DLD1 (cell line): ENCODE results near the gene CDADC1.

Source experiments
- in situ Hi-C: cut with HindIII; loops from 2 replicates; pipeline ENCODE4 v1.10.0; 2017; ENCODE audit warnings: low sequenced_read_pairs

The CDADC1 gene

DNA sequence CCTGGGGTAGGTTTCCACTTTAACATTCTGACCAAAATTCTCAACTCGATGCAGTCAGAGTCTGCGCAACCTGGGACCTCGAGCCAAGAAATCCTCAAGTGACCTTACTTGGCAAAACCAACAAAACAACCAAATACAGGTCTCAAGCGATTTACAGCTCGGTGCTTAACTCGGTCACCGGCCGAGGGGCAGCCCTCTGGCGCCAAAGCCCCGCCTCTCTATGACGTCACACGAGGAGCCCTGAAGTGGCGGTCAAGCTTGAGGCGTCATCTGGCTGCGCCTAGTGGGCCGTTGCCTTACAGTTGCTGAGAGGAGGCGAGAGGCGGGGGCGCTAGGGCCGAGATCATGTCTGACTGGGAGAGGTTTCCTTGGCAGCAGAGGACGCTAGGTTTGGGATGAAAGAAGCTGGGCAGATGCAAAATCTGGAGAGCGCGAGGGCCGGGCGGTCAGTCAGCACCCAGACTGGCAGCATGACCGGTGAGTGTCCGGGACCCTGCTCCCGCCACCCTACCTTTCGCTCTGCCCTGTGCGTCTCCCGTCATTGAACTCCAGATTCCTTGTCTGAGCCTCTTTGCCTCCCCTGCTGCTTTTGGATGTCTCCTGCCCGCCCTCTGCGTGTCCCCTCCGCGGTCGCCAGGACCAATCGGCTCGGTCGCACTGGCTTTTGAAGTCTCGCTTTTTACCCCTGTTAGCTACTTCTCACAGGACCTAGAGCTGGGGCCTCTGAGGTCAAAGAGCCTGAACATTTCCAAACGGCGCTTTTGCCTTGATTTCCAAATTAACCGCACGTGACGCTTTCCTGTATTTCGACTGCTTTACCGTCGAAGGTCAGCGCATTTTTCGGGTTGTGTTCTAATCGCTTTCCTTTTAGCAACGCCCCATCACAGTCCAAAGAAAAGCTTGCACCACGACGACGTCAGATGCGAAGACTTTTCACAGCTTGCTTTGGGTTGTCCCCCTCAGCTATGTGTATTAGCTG, at the start of gene CDADC1:
Gene CDADC1 (plus strand): TSS at position 283 of the 979 bp plus-strand sequence. CDS start 113 bp downstream, at position 396.
- in situ Hi-C loops = no loop called here

DNA sequence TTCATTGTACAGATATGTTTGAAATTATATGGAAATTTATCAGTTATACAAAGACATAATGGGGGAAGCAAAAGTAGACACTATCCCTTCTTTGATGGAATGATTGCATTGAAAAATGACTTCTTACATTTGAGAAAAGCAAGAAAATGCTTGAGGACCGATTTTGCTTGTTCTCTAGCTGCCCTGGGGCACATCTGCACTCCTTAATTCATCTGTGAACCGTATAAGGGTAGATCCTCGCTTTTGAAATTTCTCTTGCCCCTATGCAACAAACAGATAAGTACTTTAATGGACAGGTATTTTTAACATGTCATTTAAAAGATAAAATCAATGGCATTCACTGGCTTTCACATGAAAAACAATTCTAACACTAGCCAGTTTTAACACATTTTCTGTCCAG, 41.1 kb upstream of the CDADC1 start:
- in situ Hi-C loops = no loop called here

DNA sequence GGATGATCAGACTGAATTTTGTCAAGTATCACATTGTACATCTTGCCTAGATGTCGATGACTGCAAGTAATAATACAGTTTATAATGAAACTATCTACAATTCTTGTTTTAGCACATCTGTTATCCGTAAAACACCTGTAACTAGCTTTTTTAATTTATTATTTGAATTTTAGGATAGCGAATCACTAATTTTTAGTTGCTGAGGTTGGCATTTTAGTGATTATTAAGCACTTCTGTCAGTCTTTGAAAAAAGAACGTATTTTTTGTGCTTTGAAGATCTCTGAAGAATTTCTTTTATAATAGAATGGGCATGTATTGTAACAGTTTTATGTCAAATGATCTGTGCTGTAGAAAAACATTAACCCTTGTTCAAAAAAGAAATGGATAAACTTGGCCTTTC, 39.1 kb upstream of the CDADC1 start:
- in situ Hi-C loops = no loop called here

DNA sequence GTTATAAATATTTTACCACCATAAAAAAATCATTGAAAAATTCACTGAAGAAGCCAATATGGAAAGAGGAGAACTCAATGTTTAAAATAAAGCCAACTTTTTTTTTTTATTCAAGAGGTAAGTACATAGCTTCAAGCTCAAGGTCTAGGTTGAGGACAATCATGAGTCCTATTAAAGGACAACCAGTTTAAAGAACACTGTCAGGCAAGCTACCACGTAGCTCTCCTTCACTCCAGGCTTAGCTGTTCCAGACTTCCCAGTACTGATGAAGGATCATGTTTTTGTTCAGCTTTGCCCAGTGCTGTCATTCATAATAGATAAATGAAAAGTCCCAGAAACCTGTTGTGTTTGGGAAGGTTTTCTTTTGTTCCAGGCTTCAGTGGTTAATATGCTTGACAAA, 37.6 kb upstream of the CDADC1 start:
- in situ Hi-C loops = no loop called here

DNA sequence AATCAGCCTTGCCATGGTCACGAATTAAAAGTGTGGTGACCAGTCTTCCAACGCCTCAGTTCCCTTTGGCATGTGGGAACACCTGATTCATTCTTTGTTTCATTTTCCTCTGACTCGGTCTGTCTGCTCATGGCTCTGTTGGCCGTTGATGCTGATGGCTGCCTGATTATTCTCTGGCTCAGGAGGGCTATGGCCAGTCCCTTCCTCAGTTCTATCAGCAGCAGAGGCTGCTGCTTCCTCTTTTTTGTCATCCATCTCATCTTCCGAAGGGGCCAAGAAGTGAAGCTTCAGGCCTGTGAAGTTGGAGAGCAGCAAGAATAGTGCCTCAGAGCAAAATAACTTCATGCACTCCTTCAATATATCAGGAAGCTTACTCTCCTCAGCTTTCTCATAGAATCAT, 37.1 kb upstream of the CDADC1 start:
- in situ Hi-C loops = no loop called here

DNA sequence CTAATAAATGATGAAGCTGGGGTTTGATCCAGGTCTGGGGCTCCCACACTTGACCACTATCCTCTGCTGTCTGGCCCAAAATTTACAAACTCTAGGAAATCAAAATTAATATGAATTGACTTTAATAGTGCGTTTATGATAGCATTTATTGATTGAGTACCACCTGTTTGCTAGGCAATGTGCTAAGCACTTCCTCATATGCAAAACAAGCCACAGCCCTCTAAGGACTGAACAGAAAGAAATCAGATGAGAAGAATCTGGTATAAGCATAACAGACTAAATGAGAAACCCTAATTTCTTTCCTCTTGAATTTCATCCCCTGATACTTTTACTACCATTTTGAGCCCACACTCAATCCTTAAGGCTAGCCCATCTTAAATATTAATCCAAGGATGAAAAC, 34.2 kb upstream of the CDADC1 start:
- in situ Hi-C loops = no loop called here

DNA sequence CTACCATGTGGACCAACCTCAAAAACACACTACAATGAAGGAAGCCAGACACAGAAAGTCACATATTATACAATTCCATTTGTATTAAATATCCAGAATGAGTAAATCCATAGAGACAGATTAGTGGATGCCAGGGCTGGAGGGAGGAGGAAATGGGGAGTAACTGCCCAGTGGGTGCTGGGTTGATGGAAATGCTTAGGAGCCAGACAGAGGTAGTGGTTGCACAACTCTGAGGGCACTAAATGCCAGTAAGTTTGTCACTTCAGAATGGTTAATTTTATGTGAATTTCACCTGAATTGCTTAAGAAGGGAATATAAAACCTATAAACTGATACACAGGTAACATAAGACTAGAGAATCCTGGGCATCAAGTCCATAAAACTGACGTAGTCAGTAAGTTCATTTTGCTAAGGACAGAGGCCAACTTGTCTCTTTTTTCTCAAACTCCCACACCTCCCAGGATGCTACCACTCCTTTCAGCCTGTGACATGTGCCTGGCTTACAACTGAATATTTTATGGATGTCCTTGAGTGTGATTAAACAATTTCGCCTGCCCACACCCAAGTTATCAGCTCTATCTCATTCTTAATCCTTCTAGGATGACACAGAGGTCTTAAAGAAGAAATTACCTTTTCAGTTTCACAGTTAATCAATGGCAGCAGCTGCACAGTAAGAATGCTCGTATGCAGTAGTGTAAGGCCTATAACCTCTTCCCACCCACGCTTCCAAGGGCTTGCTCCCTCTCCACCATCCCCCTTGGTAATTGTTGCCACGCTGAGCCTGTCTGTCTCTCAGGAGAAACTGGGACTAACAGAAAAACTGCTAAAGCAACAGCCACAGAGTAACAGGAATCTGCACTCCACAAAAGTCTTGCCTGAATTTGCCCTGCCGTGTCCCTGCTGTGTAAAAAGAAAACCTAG, 33.5 kb upstream of the CDADC1 start:
- in situ Hi-C loops = no loop called here

DNA sequence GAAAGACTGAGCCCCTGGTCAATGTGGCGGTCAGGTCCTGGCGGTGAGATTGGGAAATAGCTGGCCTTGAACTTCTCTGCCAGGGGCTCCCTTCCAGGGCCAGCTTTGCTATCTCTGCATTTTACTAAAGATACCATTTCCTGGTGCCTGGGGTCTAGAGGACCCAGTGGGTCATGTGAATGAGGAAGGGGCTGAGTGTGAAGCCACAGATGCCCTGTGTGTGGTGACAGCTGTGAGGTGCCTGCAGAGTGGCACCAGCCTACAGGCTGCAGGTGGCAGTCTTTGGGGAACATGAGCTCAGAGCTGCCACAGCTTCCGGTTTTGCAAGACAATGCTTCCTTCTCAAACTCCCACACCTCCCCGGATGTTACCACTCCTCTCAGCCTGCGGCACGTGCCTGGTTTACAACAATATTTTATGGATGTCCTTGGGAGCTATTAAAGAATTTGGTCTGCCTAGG, 32.8 kb upstream of the CDADC1 start:
- in situ Hi-C loops = no loop called here

DNA sequence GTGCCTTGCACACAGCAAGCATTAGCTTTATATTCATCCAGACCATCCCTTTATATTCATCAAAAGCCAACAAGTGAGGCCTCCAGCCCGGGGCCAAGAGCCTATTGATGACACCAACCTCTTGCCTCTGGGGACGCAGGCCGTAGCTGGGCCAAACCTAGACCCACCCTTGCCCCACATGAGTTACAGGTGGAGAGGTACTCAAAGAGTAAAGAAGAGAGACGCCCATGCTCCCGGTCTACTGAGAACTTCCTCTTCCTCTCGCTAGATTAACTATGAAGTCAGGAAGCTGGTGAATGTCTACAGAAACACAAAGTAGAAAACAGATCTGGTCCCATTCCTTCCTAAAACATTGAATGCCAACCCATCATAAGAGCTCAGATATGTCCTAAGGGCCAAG, 31.4 kb upstream of the CDADC1 start:
- in situ Hi-C loops = no loop called here

DNA sequence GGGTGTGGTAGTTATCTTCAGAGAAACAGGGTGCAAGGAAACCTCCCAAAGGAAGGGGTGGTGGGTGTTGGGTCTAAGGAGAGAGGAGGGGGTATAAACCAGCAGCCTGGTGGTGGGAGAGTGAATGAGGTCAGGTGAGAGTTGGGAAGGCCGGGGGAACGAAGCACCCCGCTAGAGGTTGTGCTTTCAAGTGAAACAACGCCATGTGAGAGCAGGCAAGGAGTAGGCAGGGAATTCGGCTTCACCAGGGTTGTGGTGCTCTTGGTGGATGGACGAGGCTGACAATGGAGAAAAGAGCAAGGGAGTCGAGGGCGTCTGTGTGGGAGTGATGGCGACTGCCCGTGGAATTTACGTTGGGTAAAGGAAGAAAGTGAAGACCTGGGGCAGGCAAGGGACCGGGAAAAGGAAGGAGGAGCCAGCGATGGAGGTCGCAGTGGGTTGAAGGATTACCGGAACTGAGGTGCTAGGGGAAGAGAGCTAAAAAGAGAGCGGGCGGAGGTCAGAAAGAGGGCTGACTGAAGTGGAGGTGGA, 29.7 kb upstream of the CDADC1 start:
- in situ Hi-C loops = no loop called here

DNA sequence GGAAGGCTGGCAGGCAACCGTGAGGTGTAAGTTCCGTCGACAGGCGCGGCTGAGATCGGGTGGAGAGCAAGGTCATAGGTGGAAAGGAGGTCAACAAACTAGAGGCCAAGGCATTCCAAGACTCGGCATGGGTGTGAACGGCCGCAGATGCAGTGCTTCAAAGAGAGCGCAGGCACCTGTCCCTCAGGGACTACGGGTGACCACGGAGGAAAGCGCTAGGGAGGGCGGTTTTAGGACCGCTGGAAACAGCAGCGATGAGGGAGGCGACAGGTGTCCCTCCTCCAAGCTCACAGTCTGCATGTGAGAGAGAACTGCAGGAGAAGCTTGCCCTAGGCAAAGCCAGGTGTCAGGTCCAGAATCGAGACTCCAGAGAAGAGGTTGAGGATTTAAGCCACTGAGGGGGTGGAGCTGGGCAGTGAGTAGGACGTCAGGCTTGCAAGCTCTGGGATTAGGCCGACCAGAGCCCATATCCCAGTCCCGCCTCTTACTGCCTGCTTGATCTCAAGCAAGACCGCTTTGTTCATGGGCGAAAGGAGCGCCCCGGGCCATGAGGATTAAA, 29.2 kb upstream of the CDADC1 start:
- in situ Hi-C loops = no loop called here

DNA sequence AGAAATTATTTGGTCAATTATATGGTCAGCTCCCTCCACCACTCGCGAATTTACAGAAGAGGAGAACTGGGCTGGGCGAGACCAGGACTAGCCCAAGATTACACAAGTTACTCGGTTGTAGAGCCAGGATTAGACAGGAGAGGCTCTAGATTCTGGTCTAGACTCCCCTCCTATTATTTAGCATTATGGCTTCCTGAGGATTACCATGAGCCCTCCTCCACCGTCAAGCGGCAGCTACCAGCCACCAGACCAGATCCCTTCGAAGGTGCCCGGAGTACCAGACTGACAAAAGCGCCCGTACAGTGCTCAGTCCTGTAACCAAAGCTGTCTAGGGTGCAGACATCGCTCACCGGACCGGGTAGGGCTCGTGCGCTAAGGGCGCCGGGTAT, 28.1 kb upstream of the CDADC1 start:
- in situ Hi-C loops = no loop called here

DNA sequence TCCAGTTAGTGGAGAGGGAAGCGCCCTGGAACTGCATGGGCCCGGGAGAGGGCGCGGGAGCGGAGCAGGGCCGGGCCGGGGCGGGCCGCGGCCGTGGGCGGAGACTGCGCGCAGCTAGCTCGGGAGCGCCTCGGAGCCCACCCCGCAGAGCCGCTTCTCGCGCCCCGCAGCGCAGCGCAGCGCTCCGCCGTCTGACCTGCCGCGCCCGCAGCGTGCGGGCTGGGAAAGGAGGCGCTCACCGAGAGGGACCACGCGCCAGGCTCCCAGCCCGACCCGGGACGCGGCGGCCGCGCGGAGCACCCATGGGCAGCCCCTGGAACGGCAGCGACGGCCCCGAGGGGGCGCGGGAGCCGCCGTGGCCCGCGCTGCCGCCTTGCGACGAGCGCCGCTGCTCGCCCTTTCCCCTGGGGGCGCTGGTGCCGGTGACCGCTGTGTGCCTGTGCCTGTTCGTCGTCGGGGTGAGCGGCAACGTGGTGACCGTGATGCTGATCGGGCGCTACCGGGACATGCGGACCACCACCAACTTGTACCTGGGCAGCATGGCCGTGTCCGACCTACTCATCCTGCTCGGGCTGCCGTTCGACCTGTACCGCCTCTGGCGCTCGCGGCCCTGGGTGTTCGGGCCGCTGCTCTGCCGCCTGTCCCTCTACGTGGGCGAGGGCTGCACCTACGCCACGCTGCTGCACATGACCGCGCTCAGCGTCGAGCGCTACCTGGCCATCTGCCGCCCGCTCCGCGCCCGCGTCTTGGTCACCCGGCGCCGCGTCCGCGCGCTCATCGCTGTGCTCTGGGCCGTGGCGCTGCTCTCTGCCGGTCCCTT, 27.5 kb upstream of the CDADC1 start, which contains the start of gene MLNR:
Gene MLNR (plus strand): TSS at position 303 of the 820 bp plus-strand sequence. CDS start 0 bp downstream, at position 303.
- in situ Hi-C loops = no loop called here

DNA sequence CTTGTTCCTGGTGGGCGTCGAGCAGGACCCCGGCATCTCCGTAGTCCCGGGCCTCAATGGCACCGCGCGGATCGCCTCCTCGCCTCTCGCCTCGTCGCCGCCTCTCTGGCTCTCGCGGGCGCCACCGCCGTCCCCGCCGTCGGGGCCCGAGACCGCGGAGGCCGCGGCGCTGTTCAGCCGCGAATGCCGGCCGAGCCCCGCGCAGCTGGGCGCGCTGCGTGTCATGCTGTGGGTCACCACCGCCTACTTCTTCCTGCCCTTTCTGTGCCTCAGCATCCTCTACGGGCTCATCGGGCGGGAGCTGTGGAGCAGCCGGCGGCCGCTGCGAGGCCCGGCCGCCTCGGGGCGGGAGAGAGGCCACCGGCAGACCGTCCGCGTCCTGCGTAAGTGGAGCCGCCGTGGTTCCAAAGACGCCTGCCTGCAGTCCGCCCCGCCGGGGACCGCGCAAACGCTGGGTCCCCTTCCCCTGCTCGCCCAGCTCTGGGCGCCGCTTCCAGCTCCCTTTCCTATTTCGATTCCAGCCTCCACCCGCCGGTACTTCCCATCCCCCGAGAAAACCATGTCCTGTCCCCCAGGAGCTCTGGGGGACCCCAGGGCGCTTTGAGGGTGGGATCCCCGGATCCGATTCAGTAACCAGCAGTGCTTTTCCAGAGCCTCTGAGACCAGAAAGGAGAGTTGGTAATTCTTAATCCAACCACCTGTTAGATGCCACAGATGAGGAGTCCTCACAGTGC, 26.7 kb upstream of the CDADC1 start:
- in situ Hi-C loops = no loop called here

DNA sequence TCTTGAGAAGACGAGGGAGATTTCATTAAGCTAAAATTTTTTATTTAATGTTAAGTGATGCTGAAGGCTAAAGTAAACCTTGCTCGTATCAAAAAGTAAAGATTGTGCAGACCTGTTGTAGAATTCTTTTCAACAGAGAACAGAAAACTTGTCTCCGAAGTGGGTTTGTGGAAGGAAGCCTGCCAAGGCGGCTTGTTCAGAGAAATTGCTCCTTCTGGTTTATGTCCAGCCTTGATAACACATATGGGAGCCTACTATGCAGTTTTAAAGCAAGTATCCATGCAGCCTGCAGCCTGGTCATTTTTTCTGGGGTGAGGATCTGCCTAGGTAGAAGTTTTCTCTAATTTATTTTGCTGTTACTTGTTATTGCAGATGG, 26.1 kb upstream of the CDADC1 start:
- in situ Hi-C loops = no loop called here

DNA sequence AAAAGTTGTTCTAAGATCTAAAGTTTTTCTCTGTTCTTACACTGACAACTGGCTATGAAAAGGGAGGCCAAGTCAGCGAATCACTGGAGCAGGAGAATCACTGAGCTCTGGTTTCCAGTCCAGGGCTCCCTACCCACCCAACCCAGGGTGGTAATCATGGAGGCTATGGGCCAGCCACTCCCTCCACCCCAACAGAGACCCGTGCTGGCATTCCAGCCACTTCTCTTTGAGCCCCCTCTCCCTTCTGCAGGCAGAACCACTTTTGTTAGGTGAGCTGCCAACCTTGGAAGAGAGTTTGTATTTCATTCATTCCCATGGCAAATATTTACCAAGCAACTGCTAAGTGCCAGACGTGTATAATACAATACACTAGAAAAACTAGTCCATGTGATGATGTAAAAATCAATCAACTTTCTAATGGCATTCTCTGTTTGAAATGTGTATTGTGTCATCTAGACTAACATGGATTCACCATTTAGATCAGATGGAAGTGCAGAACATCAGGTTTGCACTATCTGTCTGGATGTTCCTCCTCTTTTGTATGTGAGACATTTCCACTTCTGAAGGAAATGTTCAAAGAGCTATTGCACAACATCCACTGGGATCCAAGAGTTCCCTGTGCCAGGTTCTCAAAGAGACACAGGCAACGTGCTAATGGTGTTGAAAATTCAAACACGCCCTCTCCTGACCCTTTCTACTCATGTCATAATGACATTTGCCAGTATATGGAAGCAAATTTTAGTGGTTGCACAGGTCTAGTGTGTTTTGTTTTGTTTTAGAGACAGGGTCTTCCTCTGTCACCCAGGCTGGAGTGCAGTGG, 22.3 kb upstream of the CDADC1 start:
- in situ Hi-C loops = no loop called here

DNA sequence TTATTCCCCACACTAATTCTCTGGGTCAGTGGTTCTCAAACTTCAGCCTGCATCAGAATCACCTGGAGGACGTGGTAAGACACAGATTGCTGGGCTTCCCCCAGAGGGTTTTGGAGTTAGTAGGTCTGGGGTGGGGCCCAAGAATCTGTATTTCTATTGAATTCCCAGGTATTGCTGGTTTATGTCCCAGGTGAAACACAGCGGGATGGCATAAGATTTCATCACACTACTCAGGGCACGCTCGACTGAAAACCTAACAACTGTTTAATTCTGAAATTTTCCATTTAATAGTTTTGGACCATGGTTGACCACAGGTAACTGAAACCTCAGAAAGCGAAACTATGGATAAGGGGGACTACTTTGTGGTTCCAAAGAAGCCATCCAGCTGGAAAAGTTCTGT, 21.1 kb upstream of the CDADC1 start:
- in situ Hi-C loops = no loop called here

DNA sequence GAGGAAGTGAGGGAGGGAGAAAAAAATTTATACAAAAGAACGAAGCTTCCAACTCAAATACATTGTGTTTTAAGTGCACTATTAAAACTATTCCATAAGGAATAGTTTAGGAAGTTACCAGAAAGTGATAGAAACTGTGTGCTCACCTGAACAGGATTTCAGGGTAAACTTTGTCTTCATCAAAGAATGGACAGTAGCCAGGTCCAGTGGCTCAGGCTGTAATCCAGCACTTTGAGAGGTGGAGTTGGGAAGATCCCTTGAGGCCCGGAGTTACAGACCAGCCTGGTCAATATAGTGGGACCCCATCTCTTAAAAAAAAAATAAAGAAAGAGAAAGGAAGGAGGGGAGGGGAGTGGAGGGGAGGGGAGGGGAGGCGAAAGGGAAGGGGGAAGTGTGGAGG, 13.0 kb upstream of the CDADC1 start:
- in situ Hi-C loops = no loop called here
